B cell (primary cell): Measurements from ENCODE around the gene ABI3BP. TPM values are rescaled to one million over a fixed set of nuclear protein-coding genes. Genes with fewer than 3 reads are reported as not detected.

Experiments
- ATAC-seq: fragments of 200-7000 bp; cut with Tn5 transposase; one replicate; pipeline ENCODE4 v1.10.0; 2021; ENCODE audit warnings: low read depth, mild to moderate bottlenecking, moderate number of reproducible peaks, moderate library complexity
- CTCF ChIA-PET: fragments of 350-600 bp; sonication (Branson Sonifier 250); formaldehyde crosslinking; loops from one replicate; lab custom pipeline; 2021; ENCODE audit warnings: antibody characterized with exemption, inconsistent platforms; lab: Charles Lee
- POLR2A ChIA-PET: fragments of 350-600 bp; sonication (Branson Sonifier 250); formaldehyde crosslinking; loops from one replicate; lab custom pipeline; 2021; ENCODE audit warnings: antibody characterized with exemption; lab: Charles Lee
- DNase-seq: peaks from one replicate; pipeline ENCODE4 v3.0.0; 2013
- H2AFZ ChIP-seq: 2 replicates; pipeline ENCODE4 v1.6.1; 2012; ENCODE audit warnings: mild to moderate bottlenecking, low read depth, low read length; ENCODE audit not compliant: insufficient read depth, poor library complexity, severe bottlenecking
- H3K27ac ChIP-seq, 2 donors: 1 replicate in 1 of 2; 2 replicates in 1 of 2; pipeline ENCODE4 v1.5.1; 2012 to 2013; ENCODE audit warnings: low read length in 2 of 2, mild to moderate bottlenecking in 2 of 2, moderate library complexity in 1 of 2
- H3K27me3 ChIP-seq, 4 experiments: fragments of 200-600 bp in 1 of 4; sonication (generic) in 1 of 4; replicated peaks in 1 of 4; 1 replicate in 2 of 4; 2 replicates in 2 of 4; pipeline versions ENCODE4 v1.6.1 to v1.7.0; 2013 to 2016; ENCODE audit warnings: low read length in 3 of 4, mild to moderate bottlenecking in 2 of 4, mixed read lengths in 1 of 4, moderate library complexity in 1 of 4; ENCODE audit not compliant: insufficient read depth in 4 of 4, control insufficient read depth in 3 of 4; ENCODE audit errors: control extremely low read depth in 1 of 4
- H3K36me3 ChIP-seq, 2 experiments: replicated peaks in 1 of 2; 1 replicate in 1 of 2; 2 replicates in 1 of 2; pipeline versions ENCODE4 v1.6.1 to v1.7.1; 2013; ENCODE audit warnings: low read length in 1 of 2; ENCODE audit not compliant: insufficient read depth in 2 of 2, control insufficient read depth in 1 of 2; ENCODE audit errors: control extremely low read depth in 1 of 2, extremely low read depth in 1 of 2
- H3K4me1 ChIP-seq, 2 donors: fragments of 200-600 bp in 1 of 2; sonication (generic) in 1 of 2; 1 replicate in 1 of 2; 2 replicates in 1 of 2; pipeline versions ENCODE4 v1.5.1 to v1.6.1; 2013 to 2017; ENCODE audit warnings: low read length in 2 of 2; ENCODE audit not compliant: control insufficient read depth in 2 of 2, insufficient read depth in 2 of 2
- H3K4me2 ChIP-seq: replicated peaks from 2 replicates; pipeline ENCODE3; 2012; ENCODE audit warnings: mild to moderate bottlenecking, low read depth, low read length; ENCODE audit not compliant: poor library complexity, severe bottlenecking
- H3K4me3 ChIP-seq, 5 experiments: fragments of 200-600 bp in 1 of 5; sonication (generic) in 1 of 5; 1 replicate in 3 of 5; 2 replicates in 2 of 5; pipeline versions ENCODE4 v1.5.1 to v1.7.0; 2011 to 2016; ENCODE audit warnings: low read length in 4 of 5, mild to moderate bottlenecking in 4 of 5, low read depth in 2 of 5, control low read depth in 1 of 5, moderate library complexity in 1 of 5; ENCODE audit not compliant: insufficient read depth in 1 of 5; ENCODE audit errors: control extremely low read depth in 1 of 5, extremely low read depth in 1 of 5
- H3K79me2 ChIP-seq: fragments of 200-600 bp; sonication (generic); one replicate; pipeline ENCODE4 v1.6.0; 2016; ENCODE audit warnings: low read length; ENCODE audit not compliant: control insufficient read depth, insufficient read depth
- H3K9ac ChIP-seq: fragments of 200-600 bp; sonication (generic); 2 replicates; pipeline ENCODE4 v1.6.1; 2017; ENCODE audit warnings: mild to moderate bottlenecking, low read length, moderate library complexity
- H3K9me3 ChIP-seq, 3 donors: one replicate each; pipeline versions ENCODE4 v1.6.1 to v1.7.1; 2013; ENCODE audit warnings: low read length in 2 of 3; ENCODE audit not compliant: control insufficient read depth in 2 of 3, insufficient read depth in 1 of 3; ENCODE audit errors: control extremely low read depth in 1 of 3
- H4K20me1 ChIP-seq: 2 replicates; pipeline ENCODE4 v1.6.0; 2012; ENCODE audit warnings: mild to moderate bottlenecking, low read length; ENCODE audit not compliant: insufficient read depth, control insufficient read depth, poor library complexity, severe bottlenecking
- H3K27ac Mint-ChIP-seq: one replicate; pipeline ENCODE4 v1.8.0; 2021; ENCODE audit warnings: mixed read lengths
- H3K27me3 Mint-ChIP-seq: one replicate; pipeline ENCODE4 v1.8.0; 2021; ENCODE audit warnings: mixed read lengths
- H3K4me1 Mint-ChIP-seq: one replicate; pipeline ENCODE4 v1.8.0; 2021; ENCODE audit warnings: mixed read lengths
- H3K4me3 Mint-ChIP-seq: one replicate; pipeline ENCODE4 v1.8.0; 2021; ENCODE audit warnings: mixed read lengths
- H3K9me3 Mint-ChIP-seq: one replicate; pipeline ENCODE4 v1.8.0; 2022; ENCODE audit warnings: mixed read lengths; ENCODE audit not compliant: insufficient read depth
- CTCF ChIP-seq: fragments of 200-600 bp; IDR thresholded peaks from one replicate; pipeline ENCODE4 v1.8.0; 2022; ENCODE audit warnings: antibody characterized with exemption, mild to moderate bottlenecking
- EZH2 ChIP-seq: IDR thresholded peaks from 2 replicates; pipeline ENCODE4 v1.6.1; 2012; ENCODE audit warnings: borderline replicate concordance, low read depth, mild to moderate bottlenecking, moderate library complexity, low read length; ENCODE audit not compliant: insufficient read depth, poor library complexity, severe bottlenecking
- WGBS: methylation state at CpG from one replicate; pipeline ENCODE4 v1.1.5; 2013; ENCODE audit warnings: missing lambda C conversion rate; ENCODE audit not compliant: insufficient coverage; 5-methylcytosine and 5-hydroxymethylcytosine counted together
- intact Hi-C: fragments of 100-400 bp; cut with micrococcal nuclease; formaldehyde crosslinking; loops from one replicate; pipeline ENCODE4 v1.10.0; 2022
- polyA plus RNA-seq: library from polyadenylated mRNA; depleted of rRNA; stranded (reverse); fragments of >200 nt; gene quantifications from 2 replicates; pipeline ENCODE4 v1.2.3, GENCODE V29; 2012
- total RNA-seq, 2 donors: library from RNA; stranded (reverse); fragments of 120-200 nt in 1 of 2; gene quantifications; 1 replicate in 1 of 2; 2 replicates in 1 of 2; pipeline versions ENCODE4 v1.2.3 to v1.2.4, GENCODE V29; 2013 to 2022

ABI3BP gene
- total and polyA plus RNA-seq, 2 donors (not counting 1 experiment from before 2014, with no cell fraction given) = not detected

- no peak overlapping the region for H3K27ac ChIP-seq
- DNase-seq = no peak
- CTCF ChIA-PET = no interaction called here
These were observed 38.9 kb downstream of the ABI3BP start for GRCh38 chr3:100954199-100954935.

More at GRCh38 chr3:100954199-100954935, 38.9 kb downstream of the ABI3BP start:
- POLR2A ChIA-PET = no interaction called here
- H4K20me1 ChIP-seq = no peaks in the 10 kb centered on the region
- Mint-ChIP-seq H3K27me3 (no peaks in the 10 kb centered on the region), H3K27ac (no peak overlapping the region), H3K4me1 (no peaks in the 10 kb centered on the region), H3K4me3 (no peak overlapping the region), H3K9me3 (no peaks in the 10 kb centered on the region)
- no peak overlapping the region for H3K9ac ChIP-seq
- H3K9me3 ChIP-seq = peaks cover 0 to under 1% (median 0%) of the 10 kb centered on the region in 3 donors
- ATAC-seq = no peak
- intact Hi-C loops = no loop called here
- no peak for TF ChIP-seq EZH2
- TF ChIP-seq CTCF = no peak
- H3K4me2 ChIP-seq = no peak overlapping the region
- WGBS = 81% methylated on average over 2 of the region's 3 CpGs
- H3K27me3 ChIP-seq = no peaks in the 10 kb centered on the region
- H3K36me3 ChIP-seq = no peaks in the 10 kb centered on the region
- H3K79me2 ChIP-seq = no peaks in the 10 kb centered on the region
- no peak overlapping the region for H2AFZ ChIP-seq
- no peaks in the 10 kb centered on the region for H3K4me1 ChIP-seq
- H3K4me3 ChIP-seq = no peak overlapping the region
